Spleen (tissue), 7 donors: ENCODE results near the gene DMD.

ENCODE experiments used
- POLR2A ChIP-seq, 3 donors: fragments of 450-650 bp; IDR thresholded peaks; one replicate each; pipeline ENCODE4 v1.5.1; 2017; ENCODE audit warnings: antibody characterized with exemption in 3 of 3, mild to moderate bottlenecking in 1 of 3
- TF ChIP-seq, protein P1 (sequence below), 11 experiments: fragments of 200-600 bp in 7 of 11; fragments of 450-650 bp in 4 of 11; sonication (generic) in 4 of 11; IDR thresholded peaks in 8 of 11; conservative IDR thresholded peaks in 3 of 11; 1 replicate in 7 of 11; 2 replicates in 4 of 11; pipeline versions ENCODE4 v1.4.0 to v1.8.0; 2016 to 2021; ENCODE audit warnings: antibody characterized with exemption in 11 of 11, inconsistent platforms in 4 of 11, mild to moderate bottlenecking in 1 of 11
- donor health status: DM: no; HTN: no; CAD: no; lungs with moderate emphysema.
- donor health status: DM: no; HTN: no; CAD: no.
- donor health status: DM: no; HTN: no; CAD: no.

- no peak for TF ChIP-seq POLR2A (IDR thresholded peaks at IDR 0.05)
- TF ChIP-seq, protein P1, sequence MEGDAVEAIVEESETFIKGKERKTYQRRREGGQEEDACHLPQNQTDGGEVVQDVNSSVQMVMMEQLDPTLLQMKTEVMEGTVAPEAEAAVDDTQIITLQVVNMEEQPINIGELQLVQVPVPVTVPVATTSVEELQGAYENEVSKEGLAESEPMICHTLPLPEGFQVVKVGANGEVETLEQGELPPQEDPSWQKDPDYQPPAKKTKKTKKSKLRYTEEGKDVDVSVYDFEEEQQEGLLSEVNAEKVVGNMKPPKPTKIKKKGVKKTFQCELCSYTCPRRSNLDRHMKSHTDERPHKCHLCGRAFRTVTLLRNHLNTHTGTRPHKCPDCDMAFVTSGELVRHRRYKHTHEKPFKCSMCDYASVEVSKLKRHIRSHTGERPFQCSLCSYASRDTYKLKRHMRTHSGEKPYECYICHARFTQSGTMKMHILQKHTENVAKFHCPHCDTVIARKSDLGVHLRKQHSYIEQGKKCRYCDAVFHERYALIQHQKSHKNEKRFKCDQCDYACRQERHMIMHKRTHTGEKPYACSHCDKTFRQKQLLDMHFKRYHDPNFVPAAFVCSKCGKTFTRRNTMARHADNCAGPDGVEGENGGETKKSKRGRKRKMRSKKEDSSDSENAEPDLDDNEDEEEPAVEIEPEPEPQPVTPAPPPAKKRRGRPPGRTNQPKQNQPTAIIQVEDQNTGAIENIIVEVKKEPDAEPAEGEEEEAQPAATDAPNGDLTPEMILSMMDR (IDR thresholded peaks at IDR 0.05 in 8 of 11, conservative IDR thresholded peaks at IDR 0.05 in 3 of 11): no peak
Measured at GRCh38 chrX:31126205-31126604, 2085.1 kb downstream of the DMD start.
